Stomach (tissue), 9 donors: ENCODE data around the gene SH3RF3. TPM values are rescaled to one million over a fixed set of nuclear protein-coding genes. Genes with fewer than 3 reads are reported as not detected.
A peak's percentile ranks its signal among the peaks of the same experiment; 100 is the strongest.

Source experiments
- DNase-seq, 2 donors: peaks; one replicate each; pipeline versions ENCODE4 v3.0.0 to v3.0.0-alpha.2; 2013 to 2019
- H3K27ac ChIP-seq, 5 donors: fragments of 200-600 bp in 4 of 5; sonication (generic) in 4 of 5; one replicate each; pipeline ENCODE4 v1.5.1; 2013 to 2019; ENCODE audit warnings: mild to moderate bottlenecking in 1 of 5, moderate library complexity in 1 of 5
- H3K27me3 ChIP-seq, 3 donors: fragments of 200-600 bp; sonication (generic); one replicate each; pipeline ENCODE4 v1.5.1; 2017 to 2019; ENCODE audit warnings: mixed run types in 1 of 3
- H3K36me3 ChIP-seq, 4 donors: fragments of 200-600 bp; sonication (generic); 1 replicate in 3 of 4; 2 replicates in 1 of 4; pipeline ENCODE4 v1.5.1; 2016 to 2019
- H3K4me1 ChIP-seq, 4 donors: fragments of 200-600 bp; sonication (generic); one replicate each; pipeline ENCODE4 v1.5.1; 2016 to 2019
- H3K4me3 ChIP-seq, 4 donors: fragments of 200-600 bp; sonication (generic) in 3 of 4; one replicate each; pipeline ENCODE4 v1.5.1; 2016 to 2019; ENCODE audit warnings: mild to moderate bottlenecking in 1 of 4
- H3K9me3 ChIP-seq, 4 donors: fragments of 200-600 bp; sonication (generic); one replicate each; pipeline ENCODE4 v1.5.1; 2016 to 2019
- CTCF ChIP-seq, 7 experiments: fragments of 450-650 bp in 4 of 7; fragments of 200-600 bp in 3 of 7; sonication (generic) in 3 of 7; IDR thresholded peaks; one replicate each; pipeline ENCODE4 v1.5.1; 2016 to 2019; ENCODE audit warnings: antibody characterized with exemption in 7 of 7, control low read depth in 2 of 7, mild to moderate bottlenecking in 1 of 7
- EP300 ChIP-seq: sonication (generic); formaldehyde crosslinking; IDR thresholded peaks from one replicate; pipeline ENCODE4 v1.6.1; 2017; ENCODE audit warnings: antibody characterized with exemption
- POLR2A ChIP-seq, 4 donors: fragments of 450-650 bp; IDR thresholded peaks; one replicate each; pipeline ENCODE4 v1.6.1; 2016; ENCODE audit warnings: antibody characterized with exemption in 4 of 4, control low read depth in 2 of 4, mild to moderate bottlenecking in 1 of 4, moderate library complexity in 1 of 4
- POLR2AphosphoS5 ChIP-seq, 3 donors: sonication (generic); formaldehyde crosslinking; IDR thresholded peaks; one replicate each; pipeline ENCODE4 v1.6.1; 2016; ENCODE audit warnings: antibody characterized with exemption in 3 of 3
- WGBS, 5 donors: extraction: QIAGEN DNeasy Blood & Tissue Kit in 3 of 5; methylation state at CpG; one replicate each; pipeline versions ENCODE4 v1.1.5 to v1.1.7; 2013 to 2018; 5-methylcytosine and 5-hydroxymethylcytosine counted together
- intact Hi-C: fragments of 100-400 bp; cut with DNase I; formaldehyde crosslinking; loops from one replicate; pipeline ENCODE4 v1.15.1; 2023; ENCODE audit warnings: low total_unique reads
- polyA plus RNA-seq, 3 donors: library from polyadenylated mRNA; stranded (reverse); fragments of 200-250 nt; gene quantifications; one replicate each; pipeline ENCODE4 v1.2.3, GENCODE V29; 2013
- total RNA-seq, 5 donors: library from RNA; depleted of rRNA; stranded (reverse); fragments of >200 nt; gene quantifications; one replicate each; pipeline versions ENCODE4 v1.1.0 to v1.2.3, GENCODE V29; 2014 to 2016
- donor health status: healthy with polysubstance abuse.
- donor health status: Bipolar disorder and iron deficiency.
- donor health status: healthy.

Gene SH3RF3
- total and polyA plus RNA-seq, 8 donors, result 0.87 to 11.1 (median 4.4) TPM

- TF ChIP-seq POLR2A (IDR thresholded peaks at IDR 0.05), result no peak
- no peak for TF ChIP-seq EP300
- TF ChIP-seq CTCF (IDR thresholded peaks at IDR 0.05), result no peak
- no peak for TF ChIP-seq POLR2AphosphoS5 (IDR thresholded peaks at IDR 0.05)
- H3K27me3 ChIP-seq, result no peaks in the 10 kb centered on the region
- peak overlapping the region in 2 of 5 donors; percentile 2 to 5 for H3K27ac ChIP-seq
- intact Hi-C loops, result no loop called here
- no peaks in the 10 kb centered on the region for H3K36me3 ChIP-seq
- H3K4me1 ChIP-seq, result peaks cover 13 to 40% (median 30%) of the 10 kb centered on the region in 4 donors
- H3K4me3 ChIP-seq, result no peak overlapping the region
- H3K9me3 ChIP-seq, result no peaks in the 10 kb centered on the region
- DNase-seq, result no peak
- 70 to 90% (median 88%) methylated on average over 8 of the region's 8 CpGs for WGBS, 5 donors
Observed at GRCh38 chr2:109350526-109350925, 221.5 kb downstream of the SH3RF3 start.

- TF ChIP-seq POLR2AphosphoS5 (IDR thresholded peaks at IDR 0.05) (peak in 1 of 3 donors; percentile 68), EP300 (no peak)
- WGBS, 5 donors, result 45 to 54% (median 46%) methylated on average over 8 to 9 of the region's 9 CpGs
- Histone ChIP-seq H3K4me3 (no peak overlapping the region), H3K36me3 (no peaks in the 10 kb centered on the region), H3K9me3 (no peaks in the 10 kb centered on the region), H3K27me3 (no peaks in the 10 kb centered on the region), H3K4me1 (peaks cover 13 to 40% (median 30%) of the 10 kb centered on the region in 4 donors), H3K27ac (peak overlapping the region in 2 of 5 donors; percentile 2 to 15)
- peak; percentile 35 to 82 for DNase-seq
- intact Hi-C loops, result no loop called here
Observed at GRCh38 chr2:109351164-109351756, 222.3 kb downstream of the SH3RF3 start.

- no peak overlapping the region for H3K27ac ChIP-seq
- H3K36me3 ChIP-seq, result no peaks in the 10 kb centered on the region
- WGBS, 5 donors, result 68 to 71% (median 70%) methylated on average over 19 to 20 of the region's 20 CpGs
- no peaks in the 10 kb centered on the region for H3K9me3 ChIP-seq
- TF ChIP-seq POLR2A (IDR thresholded peaks at IDR 0.05) (no peak), POLR2AphosphoS5 (IDR thresholded peaks at IDR 0.05) (no peak), CTCF (IDR thresholded peaks at IDR 0.05) (no peak), EP300 (no peak)
- H3K4me3 ChIP-seq, result no peak overlapping the region
- peak in 1 of 2 donors; percentile 23 for DNase-seq
- intact Hi-C loops, result no loop called here
- no peaks in the 10 kb centered on the region for H3K27me3 ChIP-seq
- peaks cover 13 to 40% (median 30%) of the 10 kb centered on the region in 4 donors for H3K4me1 ChIP-seq
Observed at GRCh38 chr2:109352056-109352897, 223.3 kb downstream of the SH3RF3 start.

GRCh38 chr2:109352898-109353689 lies 224.1 kb downstream of the SH3RF3 start:
- H3K4me3 ChIP-seq, result no peak overlapping the region
- TF ChIP-seq POLR2A (IDR thresholded peaks at IDR 0.05) (no peak), EP300 (no peak), POLR2AphosphoS5 (IDR thresholded peaks at IDR 0.05) (no peak), CTCF (IDR thresholded peaks at IDR 0.05) (no peak)
- DNase-seq, result peak in 1 of 2 donors; percentile 23
- H3K9me3 ChIP-seq, result peaks cover 0 to under 1% (median 0%) of the 10 kb centered on the region in 4 donors
- 87 to 93% (median 90%) methylated on average over 11 to 14 of the region's 14 CpGs for WGBS, 5 donors
- intact Hi-C loops, result no loop called here
- no peaks in the 10 kb centered on the region for H3K36me3 ChIP-seq
- peaks cover 13 to 40% (median 30%) of the 10 kb centered on the region in 4 donors for H3K4me1 ChIP-seq
- no peak overlapping the region for H3K27ac ChIP-seq
- H3K27me3 ChIP-seq, result no peaks in the 10 kb centered on the region
